ENCODE data around the gene MTMR8.
"Not testable (repeated sequence)": the region's sequence is repeated elsewhere in the genome, so short reads cannot be mapped to it uniquely, and the experiment has no call there.

The MTMR8 gene

DNA sequence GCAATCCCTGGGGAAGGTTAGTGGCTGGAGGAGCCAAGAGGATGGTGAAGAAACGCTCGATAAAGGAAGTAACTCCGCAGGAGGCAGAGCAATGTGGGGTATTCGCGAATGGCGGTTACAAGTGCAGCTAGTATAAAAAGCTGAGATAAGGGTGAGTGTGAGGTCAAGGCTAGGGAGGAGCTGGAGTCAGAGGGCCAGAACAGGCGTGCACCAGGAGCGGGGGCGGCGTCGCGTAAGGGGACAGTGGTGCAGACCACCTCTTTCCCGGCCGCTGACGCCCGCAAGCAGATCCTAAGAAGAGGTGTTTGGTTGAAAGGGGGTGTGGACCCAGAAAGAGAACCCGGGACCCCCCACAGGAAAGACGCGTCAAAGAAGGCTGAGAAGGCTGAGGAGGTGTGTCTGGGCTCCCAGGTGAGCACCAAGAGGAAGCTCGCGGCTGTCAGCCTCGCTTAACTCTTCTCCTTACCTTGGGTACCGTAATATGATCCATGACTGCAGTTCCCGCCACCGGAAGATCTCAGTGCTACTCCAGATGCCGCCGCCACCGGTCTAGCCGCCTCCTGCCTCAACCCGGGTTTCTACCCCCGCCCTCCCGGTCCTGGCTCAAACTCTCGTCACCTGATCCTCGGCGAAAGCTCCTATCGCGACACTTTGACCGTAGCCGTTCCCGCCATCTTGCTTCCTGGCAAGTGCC, at the start of gene MTMR8:
Gene MTMR8, minus strand, starts transcription at position 579 of the 694 bp plus-strand sequence. Its CDS starts 89 bp downstream, at position 490.
- peak; percentile 79 for DNase-seq

DNA sequence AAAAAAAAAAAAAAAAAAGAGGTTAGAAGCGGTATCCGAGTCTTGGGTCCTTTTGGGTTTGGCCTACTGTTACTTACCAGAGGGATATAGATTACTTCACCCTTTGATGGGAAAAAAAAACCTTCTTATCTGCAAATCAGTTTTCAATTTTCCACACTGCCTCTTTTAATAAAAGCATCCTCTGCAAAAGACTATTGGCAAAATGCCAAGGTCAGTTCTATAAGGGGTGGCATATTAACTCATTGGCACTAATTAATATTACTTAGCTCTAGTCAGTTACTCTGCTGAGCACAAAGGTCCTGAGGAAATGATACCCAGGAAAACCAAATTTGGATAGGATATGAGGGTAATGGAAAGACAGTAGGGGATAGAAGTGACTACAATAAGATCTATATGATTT, 44.3 kb upstream of the MTMR8 start:
- DNase-seq: no peak

DNA sequence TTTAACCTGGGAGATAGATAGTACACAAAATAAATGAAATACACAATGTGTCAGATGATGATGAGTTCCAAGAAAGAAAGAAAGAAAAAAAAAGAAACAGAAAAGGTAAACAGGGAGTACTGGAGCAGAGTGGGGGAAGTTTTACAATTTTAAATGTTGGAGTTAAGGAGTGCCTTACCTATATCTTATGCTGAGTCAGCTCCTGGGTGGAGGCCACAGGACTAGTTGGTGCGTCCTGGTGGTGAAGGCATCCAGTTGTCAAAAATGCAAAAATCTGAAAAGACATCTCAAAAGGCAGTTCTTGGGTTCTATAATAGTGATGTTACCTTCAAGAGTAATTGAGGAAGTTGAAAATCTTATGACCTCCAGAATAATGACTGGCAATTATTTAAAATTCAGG, 42.4 kb upstream of the MTMR8 start:
- no peak for DNase-seq

DNA sequence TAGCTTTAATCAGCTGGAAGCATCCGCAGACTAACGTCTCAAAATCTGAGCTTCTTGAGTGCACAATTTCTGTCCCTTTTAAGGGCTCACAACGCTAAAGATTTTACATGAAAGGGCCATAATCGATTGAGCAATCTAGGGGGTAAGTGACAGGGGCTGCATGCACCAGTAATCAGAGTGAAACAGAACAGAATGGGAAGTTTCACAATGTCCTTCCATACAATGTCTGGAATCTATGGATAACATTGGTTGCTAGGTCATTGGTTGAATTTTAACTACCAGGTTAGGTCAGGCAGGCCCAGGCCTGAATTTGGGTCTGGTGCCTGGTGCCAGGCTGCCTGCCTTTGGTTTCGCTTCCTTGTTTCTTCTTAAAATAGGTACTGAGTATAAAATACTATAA, 42.0 kb upstream of the MTMR8 start:
- no peak for DNase-seq

DNA sequence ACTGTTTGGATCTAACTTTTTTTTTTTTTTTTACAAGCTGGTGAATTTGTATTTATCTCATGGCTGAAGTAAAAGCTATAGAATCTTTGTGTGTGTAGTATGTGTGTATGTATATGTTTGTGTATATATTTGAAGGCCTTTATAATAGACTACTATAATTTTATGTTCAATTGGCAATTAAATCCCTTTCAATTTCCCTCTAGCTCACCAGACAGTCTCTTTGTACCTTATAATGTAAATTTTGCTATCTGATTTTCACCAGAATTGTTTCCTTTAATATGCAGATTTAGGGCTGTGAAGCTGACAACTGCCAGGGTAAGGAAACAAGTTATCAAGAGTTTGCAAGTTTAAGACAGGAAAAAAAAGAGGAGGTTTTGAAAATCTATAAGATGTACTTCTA, 33.1 kb upstream of the MTMR8 start:
- no peak for DNase-seq

DNA sequence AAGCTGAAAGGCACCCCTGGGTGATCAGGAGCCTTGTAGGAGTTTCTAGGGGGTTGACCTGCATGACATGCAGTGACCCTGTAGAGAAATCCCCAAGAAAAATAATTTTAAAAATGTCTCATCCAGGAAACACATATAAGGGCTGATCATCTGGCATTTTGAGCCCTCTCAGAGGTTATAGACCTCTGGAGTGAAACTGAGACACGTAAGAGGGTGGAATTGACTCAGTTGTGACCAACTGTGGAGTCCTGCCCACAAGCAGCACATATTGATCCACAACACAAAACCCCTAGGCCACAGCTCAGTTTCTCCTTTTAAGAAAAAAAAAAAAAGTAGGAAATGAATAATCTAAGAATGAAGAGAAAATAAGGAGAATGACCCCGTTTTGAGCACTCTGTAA, 32.5 kb upstream of the MTMR8 start:
- DNase-seq: peak; percentile 3

DNA sequence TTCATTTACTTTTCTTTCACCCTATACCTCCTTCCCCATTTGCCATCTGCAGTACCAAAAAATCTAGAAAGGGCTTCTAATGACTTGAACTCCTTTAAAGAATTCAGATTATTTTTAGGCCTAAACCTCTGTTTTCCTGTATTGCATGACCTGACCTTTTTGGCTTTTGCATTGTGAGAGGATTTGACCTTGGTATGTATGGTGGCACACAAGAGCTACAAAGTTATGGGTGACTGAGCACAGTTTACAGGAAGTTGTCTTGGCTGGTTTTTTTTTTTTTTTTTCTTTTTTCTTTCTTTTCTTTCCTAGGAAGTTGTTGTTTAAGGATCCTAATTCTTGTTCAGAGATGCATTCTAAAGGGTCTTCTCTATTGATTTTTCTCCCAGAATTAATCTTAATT, 32.0 kb upstream of the MTMR8 start:
- DNase-seq: no peak

DNA sequence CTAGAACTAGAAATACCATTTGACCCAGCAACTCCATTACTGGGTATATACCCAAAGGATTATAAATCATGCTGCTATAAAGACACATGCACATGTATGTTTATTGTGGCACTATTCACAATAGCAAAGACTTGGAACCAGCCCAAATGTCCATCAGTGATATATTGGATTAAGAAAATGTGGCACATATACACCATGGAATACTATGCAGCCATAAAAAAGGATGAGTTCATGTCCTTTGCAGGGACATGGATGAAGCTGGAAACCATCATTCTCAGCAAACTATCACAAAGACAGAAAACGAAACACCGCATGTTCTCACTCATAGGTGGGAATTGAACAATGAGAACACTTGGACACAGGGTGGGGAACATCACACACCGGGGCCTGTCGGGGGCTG, 14.5 kb upstream of the MTMR8 start:
- not testable (repeated sequence) for DNase-seq

DNA sequence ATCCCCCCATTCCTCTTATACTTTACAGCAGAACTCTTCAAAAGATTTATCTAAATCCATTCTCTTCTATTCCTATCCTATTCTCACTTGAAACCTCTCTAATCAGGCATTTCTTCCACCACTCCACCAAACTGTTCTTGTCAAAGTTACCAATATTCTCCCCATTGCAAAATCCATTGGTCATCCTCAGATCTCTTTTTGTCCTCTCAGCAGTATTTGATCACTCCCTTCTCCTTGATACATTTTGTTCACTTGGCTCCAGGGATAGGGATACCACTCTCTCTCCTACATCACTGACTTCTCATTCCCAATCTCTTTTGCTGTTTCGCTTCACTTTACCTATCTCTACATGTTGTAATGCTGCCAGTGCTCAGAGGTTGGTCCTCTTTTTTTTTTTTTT, 2.8 kb upstream of the MTMR8 start:
- DNase-seq: no peak

DNA sequence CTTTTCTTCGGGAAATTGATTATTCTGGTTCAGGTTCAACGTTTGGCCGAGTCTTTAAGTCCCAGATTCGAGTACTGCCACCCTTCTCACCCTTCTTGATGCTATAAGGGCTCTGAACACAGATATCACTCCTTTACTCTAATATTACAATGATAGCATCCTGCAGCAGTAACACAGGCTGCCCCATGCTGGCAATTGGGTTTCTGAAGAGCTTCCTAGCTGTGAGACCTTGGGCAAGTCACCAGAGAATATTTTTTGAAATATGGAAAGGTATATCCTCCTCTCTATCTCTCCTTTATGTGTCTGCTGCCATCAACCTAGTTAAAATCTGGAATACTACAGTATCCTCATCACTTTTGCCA, 297 bp upstream of the MTMR8 start:
- DNase-seq: no peak

DNA sequence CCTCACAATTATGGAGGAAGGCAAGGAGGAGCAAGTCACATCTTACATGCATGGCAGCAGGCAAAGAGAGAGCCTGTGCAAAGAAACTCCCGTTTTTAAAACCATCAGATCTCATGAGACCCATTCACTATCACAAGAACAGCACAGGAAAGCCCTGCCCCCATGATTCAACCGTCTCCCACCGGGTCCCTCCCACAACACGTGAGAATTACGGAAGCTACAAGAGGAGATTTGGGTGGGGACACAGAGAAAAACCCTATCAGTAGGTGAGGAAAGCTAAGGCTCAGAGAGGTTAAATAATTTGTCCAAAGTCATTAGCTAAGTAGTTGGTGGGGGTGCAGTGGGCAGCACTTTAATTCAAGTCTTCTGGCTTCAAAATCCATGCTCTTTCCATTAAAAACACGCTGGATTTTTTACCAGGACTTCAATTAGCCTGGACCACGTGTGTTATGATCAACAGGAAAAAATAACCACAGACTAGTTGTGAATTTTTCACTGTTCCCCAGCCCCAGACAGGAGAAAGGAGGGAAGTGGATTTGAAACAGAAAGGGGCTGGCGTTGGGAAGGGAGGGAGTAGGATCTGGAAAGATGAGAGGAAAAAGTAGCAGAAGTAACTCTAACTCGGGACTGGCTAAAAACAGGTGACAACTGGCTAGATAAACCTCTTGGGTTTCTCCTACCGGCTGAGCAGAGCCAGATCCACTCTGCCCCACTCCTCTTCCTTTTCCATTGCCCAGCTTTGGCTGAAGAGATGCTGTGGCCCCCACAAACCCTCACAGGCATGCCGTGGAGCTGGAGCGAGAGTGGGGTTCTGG, 986 bp downstream of the MTMR8 start:
- DNase-seq: no peak

DNA sequence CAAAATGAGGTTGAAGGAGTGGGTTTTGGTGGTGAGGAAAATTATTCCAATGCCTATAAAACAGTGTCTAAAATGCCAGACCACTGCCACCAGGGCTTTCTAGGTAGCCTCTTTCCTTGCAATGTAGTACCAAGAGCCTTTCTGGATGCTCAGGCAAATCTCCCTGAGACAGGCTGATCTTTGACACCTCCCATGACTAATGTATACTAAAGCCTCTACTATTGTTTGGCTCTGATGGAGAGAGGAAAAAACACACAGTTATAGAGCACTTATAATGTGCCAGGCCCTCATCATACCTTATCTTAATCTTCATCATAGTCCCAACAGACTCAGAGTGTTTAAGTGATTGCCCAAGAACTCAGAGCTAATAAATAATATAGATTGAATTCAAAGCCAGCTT, 5.8 kb downstream of the MTMR8 start:
- no peak for DNase-seq

DNA sequence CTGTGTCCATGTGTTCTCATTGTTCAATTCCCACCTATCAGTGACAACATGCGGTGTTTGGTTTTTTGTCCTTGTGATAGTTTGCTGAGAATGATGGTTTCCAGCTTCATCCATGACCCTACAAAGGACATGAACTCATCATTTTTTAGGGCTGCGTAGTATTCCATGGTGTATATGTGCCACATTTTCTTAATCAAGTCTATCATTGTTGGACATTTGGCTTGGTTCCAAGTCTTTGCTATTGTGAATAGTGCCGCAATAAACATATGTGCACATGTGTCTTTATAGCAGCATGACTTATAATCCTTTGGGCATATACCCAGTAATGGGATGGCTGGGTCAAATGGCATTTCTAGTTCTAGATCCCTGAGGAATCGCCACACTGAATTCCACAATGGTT, 14.5 kb downstream of the MTMR8 start:
- not testable (repeated sequence) for DNase-seq

DNA sequence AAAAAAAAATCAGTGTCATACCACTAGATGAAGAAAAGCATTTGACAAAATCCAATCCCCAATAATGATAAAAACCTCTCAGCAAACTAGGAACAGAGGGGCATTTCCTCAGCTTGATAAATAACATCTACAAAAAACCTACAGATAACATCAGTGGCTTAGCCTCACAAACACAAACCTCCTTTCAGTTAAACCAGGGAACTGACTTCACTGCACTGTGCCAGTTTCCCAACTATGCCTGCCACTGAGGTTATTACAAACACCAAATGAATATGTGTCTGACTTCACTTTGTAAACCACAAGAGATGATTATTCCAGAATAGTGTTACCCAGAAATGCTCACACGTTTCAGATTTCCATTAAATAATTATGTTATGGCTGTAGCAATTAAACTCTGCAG, 15.3 kb downstream of the MTMR8 start:
- no peak for DNase-seq

DNA sequence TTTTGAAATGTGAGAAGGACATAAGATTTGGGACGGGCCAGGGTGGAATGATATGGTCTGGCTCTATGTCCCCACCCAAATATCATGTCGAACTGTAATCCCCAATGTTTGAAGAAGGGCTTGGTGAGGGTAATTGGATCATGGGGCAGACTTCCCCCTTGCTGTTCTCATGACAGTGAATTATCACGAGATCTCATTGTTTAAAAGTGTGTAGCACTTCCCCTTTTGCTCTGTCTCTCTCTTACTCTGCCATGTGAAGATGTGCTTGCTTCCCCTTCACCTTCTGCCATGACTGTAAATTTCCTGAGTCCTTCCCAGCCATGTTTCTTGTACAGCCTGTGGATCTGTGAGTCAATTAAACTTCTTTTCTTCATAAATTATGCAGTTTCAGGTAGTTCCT, 17.5 kb downstream of the MTMR8 start:
- no peak for DNase-seq

DNA sequence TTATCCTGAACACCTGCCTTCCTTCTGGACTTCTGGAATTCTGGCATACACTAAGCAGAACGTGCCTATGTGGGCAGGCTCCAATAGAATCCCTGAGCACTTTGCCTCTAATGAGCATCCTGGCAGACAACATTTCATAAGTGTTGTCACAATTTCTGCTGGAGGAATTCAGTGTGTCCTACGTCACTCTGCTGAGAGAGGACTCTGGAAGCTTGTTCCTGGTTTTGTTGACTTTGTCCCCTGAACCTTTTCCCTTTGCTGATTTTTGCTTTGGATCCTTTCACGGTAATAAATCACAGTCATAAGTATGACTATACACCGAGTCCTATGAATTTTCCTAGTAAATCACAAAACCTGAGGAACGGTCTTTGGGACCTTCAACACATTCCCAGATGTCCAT, 43.2 kb downstream of the MTMR8 start:
- DNase-seq: no peak

DNA sequence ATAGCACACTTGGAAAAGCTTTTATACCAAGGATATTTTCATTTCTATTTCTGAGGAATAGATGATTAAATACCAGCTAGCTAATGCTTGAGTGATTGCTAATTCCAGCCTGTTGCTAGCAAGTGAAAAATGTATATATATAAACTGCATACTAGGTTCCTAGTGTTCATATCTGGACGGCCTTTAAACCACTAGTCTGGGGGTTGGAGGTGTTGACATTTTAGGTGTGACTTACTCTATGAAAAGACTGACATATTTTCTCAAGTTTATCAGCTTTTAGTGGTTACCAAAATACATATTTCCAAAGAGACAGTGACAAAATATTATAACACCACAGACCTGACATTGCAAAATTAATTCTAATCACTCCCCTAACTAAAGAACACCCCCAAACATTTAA, 44.7 kb downstream of the MTMR8 start:
- DNase-seq: no peak

DNA sequence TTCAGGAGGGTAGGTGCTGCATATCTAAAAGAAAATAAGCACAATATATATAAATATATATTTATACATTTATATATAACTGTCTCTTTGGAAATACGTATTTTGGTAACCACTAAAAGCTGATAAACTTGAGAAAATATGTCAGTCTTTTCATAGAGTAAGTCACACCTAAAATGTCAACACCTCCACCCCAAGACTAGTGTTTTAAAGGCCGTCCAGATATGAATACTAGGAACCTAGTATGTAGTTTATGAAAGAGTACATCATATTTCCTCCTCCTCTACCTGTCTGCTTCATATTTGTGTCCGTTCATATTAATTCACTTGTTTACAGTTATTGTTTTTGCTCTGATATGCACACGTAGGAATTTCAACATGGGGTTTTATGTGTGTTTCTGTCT, 45.2 kb downstream of the MTMR8 start:
- no peak for DNase-seq

DNA sequence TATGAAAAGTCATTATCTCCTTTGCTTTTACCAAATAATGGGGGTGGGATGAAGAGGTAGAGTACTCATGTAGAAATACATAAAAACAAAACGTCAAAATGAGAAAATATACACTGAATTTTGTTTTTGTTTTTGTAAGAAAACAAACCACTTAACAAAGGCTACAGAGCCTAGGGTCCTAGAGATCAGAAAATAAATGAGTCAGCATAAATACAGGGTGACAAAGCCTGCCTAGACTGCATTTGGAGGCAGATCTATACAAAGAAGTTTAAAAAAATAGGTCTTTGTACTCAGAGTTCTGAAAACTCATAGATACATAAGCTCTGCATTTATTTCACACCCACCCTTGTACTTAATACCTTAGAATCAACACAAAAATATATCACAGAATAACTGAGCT, 52.4 kb downstream of the MTMR8 start:
- no peak for DNase-seq

DNA sequence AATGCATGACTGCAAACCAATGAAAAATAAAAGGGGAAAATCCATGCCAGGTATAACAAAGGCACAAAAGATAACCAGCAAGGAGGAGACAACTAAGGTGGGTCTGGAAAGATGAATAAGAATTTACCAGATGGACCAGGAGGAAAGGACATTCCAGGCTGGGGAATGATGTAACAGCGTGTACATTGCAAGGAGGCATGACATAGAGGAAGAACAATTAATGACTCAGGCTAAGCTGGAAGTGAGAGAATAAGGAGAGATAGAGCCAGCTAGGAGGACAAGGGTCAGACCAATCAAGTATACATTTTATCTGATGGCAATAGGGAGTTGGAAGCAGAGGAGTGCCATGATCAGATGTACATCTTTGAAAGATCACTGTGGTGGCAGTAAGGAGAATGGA, 57.0 kb downstream of the MTMR8 start:
- DNase-seq: no peak

DNA sequence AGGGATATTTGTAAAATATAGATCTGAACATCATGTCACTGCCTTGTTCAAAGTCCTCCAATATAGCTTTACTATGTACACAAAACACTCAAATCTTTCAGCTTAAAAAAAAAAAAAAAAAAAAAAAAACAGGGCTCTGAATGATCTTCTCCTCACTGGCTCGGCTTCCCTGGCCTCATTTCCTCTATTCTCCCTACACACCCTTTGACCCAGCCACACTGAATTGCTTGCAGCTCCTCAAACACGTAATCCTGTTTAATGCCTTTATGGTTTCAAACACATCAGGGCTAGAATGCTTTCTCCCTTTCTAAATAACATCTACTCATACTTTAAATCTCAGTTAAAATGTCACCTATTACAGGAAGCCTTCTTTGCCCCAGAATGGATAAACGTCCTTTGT, 60.8 kb downstream of the MTMR8 start:
- no peak for DNase-seq

DNA sequence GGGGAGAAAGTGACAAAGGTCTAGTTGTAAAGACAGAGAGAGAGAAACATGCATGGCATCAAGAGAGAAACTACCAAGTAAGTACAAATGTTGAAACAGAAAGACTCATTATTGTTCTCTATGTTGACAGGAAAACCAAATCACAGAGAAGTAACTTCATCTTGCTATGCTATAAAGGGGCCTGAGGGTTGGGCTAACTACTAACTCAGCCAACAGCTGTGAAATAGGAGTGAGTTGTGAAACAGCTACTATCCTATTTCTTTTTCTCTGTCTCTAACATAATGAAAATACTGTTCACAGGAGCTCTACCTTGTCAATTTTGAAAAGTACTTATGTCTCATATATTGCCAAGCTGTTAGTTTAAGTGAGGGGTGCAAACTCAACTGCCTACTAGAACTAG, 65.0 kb downstream of the MTMR8 start:
- no peak for DNase-seq

DNA sequence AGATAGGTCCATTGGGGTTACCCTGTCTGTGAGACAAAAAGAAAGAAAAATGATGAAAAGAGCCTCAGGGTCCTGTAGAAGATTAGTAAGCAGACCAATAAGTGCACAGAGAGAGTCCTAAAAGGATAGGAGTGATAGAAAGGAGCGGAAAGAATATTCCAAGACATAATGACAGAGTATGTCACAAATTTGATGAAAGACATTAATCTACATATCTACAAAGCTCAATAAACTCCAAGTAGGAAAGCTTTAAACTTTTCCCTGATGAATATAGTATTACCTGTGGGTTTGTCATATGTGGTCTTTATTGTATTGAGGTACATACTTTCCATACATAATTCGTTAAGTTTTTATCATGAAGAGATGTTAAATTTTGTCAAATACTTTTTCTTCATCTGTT, 73.7 kb downstream of the MTMR8 start:
- DNase-seq: no peak

DNA sequence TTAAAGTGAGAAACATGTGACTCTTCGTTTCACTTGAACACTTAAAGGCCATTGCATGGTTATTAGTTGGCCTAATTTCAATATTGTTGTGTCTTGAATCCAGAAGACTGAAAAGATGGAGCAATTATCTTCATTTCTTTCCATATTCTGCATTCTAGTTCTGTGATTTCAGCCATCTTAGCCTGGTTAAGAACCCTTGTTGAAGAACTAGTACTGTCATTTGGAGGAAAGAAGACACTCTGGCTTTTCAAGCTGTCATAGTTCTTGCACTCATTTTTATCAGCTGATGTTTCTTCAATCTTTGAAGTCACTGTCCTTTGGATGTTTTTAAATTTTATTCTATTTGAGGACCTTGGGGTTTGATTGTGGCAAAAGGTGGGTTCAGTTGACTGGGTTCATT, 81.6 kb downstream of the MTMR8 start:
- no peak for DNase-seq

DNA sequence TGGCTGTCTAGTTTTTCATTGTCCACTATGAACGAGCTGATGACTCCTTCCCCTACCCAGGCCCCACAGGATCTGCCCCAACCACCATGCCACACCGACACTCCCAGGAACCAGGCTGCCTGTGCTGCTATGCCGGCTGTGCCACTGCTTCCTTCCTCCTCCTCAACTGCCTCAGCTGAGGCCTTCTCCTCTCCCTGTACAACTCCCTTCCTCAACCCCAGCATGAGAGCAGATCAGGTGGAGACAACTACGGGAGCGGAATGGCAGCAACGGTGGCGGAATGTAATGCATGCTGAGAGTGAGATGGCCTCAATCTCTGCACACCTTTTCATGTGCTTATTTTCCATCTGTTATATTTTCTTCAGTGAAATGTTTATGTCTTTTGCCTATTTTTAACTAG, 88.5 kb downstream of the MTMR8 start:
- DNase-seq: no peak
